ENCODE measurements around the gene SLC7A5.
"Not testable (repeated sequence)": the region's sequence is repeated elsewhere in the genome, so short reads cannot be mapped to it uniquely, and the experiment has no call there.

SLC7A5 gene

DNA sequence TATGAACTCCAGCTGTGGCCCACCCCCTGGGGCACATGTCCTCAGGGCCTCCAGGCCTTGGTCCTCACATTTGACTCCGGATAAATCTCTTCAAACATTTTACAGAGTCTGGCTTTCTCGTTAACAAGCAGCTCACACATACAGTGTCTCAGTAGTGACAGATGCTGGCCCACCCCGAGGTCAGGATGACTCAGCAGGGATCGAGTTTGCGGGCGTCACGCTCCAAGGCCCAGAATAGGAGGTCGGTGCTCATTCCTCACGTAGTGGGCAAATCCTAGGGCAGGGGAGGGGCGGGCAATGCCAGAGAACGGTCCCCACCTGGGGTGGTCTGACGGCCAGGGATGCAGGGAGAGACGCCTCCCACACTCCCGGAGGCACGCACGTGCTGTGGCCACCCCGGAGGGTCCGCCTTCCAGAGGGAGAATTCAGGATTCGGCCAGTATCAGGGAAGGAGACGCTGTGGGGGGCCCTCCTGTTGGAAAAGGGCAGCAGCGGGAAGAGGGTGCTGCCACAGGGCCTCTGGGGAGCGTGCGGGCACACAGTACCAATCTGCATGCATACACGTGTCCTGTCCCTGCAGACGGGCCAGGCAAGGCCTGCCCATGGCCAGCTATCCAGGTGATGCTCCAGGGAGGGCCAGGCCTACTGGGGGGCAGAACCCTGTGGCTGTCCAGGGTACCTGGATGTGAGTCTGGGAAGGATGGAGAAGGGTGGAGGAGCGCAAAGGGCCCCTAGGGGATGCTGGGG, 8.6 kb downstream of the SLC7A5 start:
- H3K27ac Mint-ChIP-seq, result peak overlapping the region; percentile 88
- H3K4me3 Mint-ChIP-seq, result peak overlapping the region; percentile 59
- H3K4me1 Mint-ChIP-seq, result peaks cover 56% of the 10 kb centered on the region
- H3K9me3 Mint-ChIP-seq, result no peaks in the 10 kb centered on the region
- H3K36me3 Mint-ChIP-seq (ENCODE audit: low read depth), result no peaks in the 10 kb centered on the region
- DNase-seq, result peak; percentile 56
- TF ChIP-seq, protein P1, sequence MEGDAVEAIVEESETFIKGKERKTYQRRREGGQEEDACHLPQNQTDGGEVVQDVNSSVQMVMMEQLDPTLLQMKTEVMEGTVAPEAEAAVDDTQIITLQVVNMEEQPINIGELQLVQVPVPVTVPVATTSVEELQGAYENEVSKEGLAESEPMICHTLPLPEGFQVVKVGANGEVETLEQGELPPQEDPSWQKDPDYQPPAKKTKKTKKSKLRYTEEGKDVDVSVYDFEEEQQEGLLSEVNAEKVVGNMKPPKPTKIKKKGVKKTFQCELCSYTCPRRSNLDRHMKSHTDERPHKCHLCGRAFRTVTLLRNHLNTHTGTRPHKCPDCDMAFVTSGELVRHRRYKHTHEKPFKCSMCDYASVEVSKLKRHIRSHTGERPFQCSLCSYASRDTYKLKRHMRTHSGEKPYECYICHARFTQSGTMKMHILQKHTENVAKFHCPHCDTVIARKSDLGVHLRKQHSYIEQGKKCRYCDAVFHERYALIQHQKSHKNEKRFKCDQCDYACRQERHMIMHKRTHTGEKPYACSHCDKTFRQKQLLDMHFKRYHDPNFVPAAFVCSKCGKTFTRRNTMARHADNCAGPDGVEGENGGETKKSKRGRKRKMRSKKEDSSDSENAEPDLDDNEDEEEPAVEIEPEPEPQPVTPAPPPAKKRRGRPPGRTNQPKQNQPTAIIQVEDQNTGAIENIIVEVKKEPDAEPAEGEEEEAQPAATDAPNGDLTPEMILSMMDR (IDR thresholded peaks at IDR 0.05), result no peak
- no peaks in the 10 kb centered on the region for H3K27me3 Mint-ChIP-seq (ENCODE audit: low read depth, poor library complexity)

DNA sequence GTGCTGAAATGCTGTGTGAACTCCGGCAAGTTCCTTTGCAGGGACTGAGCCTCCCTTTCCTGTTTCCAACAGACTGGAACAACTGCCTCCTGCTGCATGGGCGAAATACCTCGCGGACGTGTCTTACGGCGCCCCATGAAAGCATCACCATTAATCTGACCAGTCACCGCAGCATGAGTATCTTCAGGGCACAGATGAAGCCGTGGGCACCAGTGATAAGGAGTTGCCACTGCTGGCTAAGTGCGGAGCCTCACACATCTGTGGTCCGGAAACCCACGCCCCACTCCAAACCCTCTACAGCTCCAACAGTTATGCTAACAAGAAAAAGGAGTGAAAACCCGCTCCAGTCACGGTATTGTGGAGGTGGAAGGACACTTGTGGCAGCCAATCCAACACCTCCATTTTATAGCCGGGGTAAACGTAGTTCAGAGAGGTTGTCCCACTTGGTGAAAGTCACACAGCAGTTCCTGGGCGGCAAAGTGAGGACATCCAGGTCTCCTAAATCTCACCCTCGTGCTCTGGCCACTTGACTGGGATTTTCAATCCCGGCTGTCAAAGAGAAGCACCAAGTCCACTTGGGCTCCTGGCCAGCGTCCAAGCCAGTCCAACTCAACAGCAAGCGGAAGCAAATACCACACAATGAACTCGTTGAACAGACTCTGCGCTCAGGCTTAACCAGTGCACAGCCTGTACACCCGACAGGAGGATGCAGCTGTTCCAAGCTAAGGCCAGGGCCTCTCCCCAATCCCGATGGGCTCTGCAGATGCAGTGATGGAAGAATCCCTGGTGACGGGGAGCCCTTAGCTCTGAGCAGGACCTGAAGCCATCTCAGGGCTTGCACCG, 10.9 kb downstream of the SLC7A5 start:
- not testable (repeated sequence) for H3K27me3 Mint-ChIP-seq (ENCODE audit: low read depth, poor library complexity); DNase-seq; H3K4me3 Mint-ChIP-seq; H3K36me3 Mint-ChIP-seq (ENCODE audit: low read depth); H3K9me3 Mint-ChIP-seq; H3K27ac Mint-ChIP-seq
- peaks cover 63% of the 10 kb centered on the region for H3K4me1 Mint-ChIP-seq

DNA sequence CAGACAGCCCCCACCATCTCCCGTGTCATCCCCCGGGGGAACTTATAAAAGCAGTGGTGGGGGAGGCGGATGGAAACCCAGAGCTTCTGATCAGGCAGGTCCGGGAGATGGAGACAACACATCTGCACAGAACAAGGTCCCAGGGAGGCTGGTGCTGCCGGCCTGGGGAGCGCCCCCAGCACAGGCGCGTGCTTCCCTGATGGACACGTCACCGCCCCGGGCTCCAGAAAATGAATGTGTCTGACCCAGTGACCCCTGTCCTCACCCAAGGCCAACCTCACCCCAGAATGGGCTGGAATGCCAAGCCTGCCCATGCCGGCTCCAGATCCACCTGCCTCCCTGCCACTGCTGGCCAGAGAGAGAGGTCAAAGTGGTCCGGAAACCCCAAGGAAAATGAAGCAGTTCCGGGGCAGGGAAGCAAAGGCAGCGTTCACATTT, 12.5 kb downstream of the SLC7A5 start:
- Mint-ChIP-seq H3K4me1 (peaks cover 77% of the 10 kb centered on the region), H3K4me3 (peak overlapping the region; percentile 58), H3K9me3 (no peaks in the 10 kb centered on the region), H3K27me3 (ENCODE audit: low read depth, poor library complexity) (no peaks in the 10 kb centered on the region), H3K36me3 (ENCODE audit: low read depth) (no peaks in the 10 kb centered on the region), H3K27ac (no peak overlapping the region)
- TF ChIP-seq, protein P1 (IDR thresholded peaks at IDR 0.05), result no peak
- no peak for DNase-seq

DNA sequence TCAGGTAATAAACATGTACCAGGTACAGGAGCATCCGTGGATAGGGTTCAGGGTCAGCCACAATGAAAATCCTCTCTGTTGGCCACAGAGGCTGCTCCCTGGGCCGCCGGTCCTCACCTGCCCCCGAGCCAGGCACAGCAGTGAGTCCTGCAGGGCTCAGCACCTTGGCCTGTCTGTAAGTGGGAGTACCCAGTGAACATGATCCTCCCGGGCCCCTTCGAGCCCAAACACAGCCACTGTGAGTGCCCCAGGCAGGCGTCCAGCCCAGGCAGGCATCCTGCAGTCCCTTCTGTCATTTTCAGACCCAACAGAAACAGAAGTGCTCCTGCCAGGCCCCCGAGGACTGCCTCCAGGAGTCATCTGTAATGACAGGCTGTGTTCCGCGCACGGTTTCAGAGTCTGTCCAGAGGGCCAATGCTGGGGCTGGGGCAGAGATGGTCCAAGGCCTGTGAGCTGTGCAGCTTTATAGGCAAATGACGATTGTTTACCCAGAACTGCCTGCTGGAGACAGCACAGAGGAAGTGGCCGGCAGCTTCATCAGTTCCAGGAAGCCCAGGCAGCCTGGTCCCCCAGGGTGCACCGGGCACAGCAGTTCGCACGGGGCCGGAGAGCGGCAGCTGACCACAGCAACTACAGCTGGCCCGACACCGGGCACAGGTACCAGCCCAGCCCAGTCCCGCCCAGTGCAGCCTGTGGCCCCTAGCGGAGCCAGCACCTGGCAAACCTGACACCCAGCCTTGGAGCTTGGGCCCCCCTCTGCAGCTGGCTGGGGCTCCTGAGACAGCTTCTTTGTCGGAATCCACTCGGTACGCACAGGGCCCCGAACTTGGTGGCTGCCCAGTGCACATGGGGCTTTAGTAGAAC, 13.2 kb downstream of the SLC7A5 start:
- no peak for DNase-seq
- Mint-ChIP-seq H3K27me3 (ENCODE audit: low read depth, poor library complexity) (no peaks in the 10 kb centered on the region), H3K36me3 (ENCODE audit: low read depth) (no peaks in the 10 kb centered on the region), H3K9me3 (no peaks in the 10 kb centered on the region), H3K27ac (peak overlapping the region; percentile 25), H3K4me3 (no peak overlapping the region), H3K4me1 (peaks cover 81% of the 10 kb centered on the region)
- TF ChIP-seq, protein P1 (IDR thresholded peaks at IDR 0.05), result no peak

DNA sequence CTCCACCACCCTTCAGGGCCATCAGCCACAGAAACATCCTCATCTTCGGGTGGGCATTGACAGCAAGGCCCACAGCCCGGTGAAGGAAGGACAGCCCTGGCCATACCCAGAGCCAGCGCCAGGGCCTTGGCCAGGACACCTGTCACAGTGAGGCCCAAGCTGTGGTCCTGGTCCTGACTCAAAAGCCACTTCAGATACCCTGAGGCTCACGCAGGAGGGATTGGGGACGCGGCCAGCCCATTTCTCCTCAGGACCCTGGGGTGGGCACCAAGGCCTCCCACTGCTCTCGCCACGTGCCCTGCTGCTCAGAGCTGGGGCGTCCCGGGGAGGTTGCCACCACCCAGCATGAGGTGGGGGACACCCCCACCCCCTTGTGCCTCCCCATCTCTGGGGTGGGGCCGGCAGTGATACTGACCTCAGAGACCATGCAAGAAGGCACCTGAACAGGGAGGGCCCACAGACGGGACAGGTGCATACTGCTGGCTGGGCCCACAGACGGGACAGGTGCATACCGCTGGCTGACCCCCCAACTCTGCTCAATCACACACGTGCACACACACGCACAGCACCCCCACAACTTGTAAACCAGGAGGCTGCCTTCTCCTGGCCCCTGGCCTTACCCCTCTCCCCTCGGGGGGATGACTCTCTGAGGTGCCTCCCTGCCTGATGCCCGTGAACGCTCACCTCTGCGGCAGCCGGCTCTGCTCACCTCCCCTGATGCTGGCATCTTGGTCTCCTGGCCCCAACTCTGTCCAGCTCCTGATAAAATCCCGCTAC, 14.2 kb downstream of the SLC7A5 start:
- Mint-ChIP-seq H3K4me3 (no peak overlapping the region), H3K4me1 (peaks cover 80% of the 10 kb centered on the region), H3K9me3 (no peaks in the 10 kb centered on the region), H3K36me3 (ENCODE audit: low read depth) (no peaks in the 10 kb centered on the region), H3K27ac (no peak overlapping the region), H3K27me3 (ENCODE audit: low read depth, poor library complexity) (no peaks in the 10 kb centered on the region)
- TF ChIP-seq, protein P1 (IDR thresholded peaks at IDR 0.05), result no peak
- DNase-seq, result no peak

Data from nephron progenitor cell (in vitro differentiated cells).